Activated T-cell treated with anti-CD3 and anti-CD28 coated beads, Interleukin-2, amount 50 U/mL, for 1 hour (primary cell): Measurements from ENCODE around the gene NEURL2.
"Not testable (repeated sequence)": the region's sequence is repeated elsewhere in the genome, so short reads cannot be mapped to it uniquely, and the experiment has no call there.

Source experiments
- DNase-seq: peaks from one replicate; pipeline ENCODE4 v3.0.0-alpha.2; 2020

The NEURL2 gene

DNA sequence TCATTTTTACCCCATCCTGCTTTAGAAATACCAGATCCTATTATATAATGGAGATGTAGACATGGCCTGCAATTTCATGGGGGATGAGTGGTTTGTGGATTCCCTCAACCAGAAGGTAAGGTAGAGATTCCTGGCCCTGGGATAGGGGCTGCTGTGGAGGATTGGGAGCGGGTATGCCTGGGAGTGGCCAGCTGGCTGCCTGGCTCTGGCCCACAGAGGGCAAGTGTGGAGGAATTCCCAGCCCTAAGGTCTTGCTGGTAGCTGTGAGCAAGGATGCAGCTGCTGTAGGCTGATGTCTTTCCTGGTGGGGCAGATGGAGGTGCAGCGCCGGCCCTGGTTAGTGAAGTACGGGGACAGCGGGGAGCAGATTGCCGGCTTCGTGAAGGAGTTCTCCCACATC lies 6.7 kb upstream of the NEURL2 start:
- DNase-seq: no peak

DNA sequence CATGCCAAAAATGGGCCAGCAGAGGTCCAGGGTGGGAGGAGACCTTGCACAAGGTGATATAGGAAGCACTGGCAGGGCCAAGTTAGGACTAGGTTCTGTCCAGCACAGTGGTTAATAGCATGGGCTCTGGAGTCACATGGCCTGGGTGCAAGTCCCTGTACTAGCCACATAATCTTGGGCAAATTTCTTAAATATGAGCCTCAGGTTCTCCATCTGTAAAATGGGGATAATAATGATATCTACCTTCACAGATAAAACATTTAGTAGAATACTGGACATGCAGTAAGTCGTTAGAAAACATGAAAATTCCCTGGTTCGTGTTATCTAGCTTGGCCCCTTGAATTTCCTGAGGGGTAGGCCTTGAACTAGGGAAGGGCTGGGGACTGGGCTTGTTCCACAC lies 6.3 kb upstream of the NEURL2 start:
- no peak for DNase-seq

DNA sequence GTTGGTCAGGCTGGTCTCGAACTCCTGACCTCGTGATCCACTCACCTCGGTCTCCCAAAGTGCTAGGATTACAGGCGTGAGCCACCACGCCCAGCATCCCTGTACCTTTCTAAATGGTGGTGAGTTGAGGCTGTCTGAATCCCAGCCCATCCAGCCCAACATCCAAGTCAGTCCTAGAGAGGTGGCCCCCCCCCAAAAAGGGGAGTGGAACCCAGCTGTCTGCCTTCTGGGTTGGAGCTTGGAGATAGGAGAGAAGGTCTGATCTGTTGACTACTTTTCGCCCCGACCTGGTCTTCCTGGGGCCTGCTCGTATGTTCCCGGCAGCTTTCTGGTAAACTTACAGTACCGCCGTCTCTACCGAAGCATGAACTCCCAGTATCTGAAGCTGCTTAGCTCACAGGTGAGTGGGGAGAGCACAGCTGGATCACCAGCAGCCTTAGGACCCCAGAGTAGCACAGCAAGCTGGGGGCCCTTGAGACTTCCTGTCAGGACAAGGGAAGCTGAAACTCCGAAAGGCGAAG lies 5.7 kb upstream of the NEURL2 start:
- DNase-seq: no peak

DNA sequence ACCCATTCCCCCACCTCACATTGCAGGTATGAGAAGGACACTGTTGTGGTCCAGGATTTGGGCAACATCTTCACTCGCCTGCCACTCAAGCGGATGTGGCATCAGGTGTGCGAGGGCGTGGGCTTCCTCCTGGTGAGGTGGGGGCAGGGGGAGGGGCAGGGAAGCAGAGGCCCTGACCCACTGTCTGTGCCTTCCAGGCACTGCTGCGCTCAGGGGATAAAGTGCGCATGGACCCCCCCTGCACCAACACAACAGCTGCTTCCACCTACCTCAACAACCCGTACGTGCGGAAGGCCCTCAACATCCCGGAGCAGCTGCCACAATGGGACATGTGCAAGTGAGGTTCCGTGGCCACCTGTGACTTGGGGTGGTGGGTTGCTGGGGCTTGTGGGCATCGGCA lies 3.8 kb upstream of the NEURL2 start:
- no peak for DNase-seq

DNA sequence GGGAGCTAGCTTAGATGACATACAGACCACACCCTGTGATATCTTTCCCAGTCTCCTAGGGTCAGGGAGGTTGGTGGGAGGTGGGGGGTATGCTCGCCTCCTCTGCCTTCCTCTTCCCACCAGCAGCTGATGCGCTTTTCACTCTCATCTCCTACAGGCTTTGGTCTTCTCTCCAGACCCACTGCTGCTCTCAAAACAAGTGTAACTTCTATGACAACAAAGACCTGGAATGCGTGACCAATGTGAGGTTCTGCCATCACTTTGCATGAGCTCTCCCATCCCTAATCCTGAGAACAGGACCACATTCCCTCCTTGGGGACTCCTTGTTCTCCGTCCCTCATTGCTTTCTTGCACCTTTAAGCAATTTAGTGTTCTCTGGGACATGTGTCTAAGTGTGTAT lies 2.8 kb upstream of the NEURL2 start:
- no peak for DNase-seq

DNA sequence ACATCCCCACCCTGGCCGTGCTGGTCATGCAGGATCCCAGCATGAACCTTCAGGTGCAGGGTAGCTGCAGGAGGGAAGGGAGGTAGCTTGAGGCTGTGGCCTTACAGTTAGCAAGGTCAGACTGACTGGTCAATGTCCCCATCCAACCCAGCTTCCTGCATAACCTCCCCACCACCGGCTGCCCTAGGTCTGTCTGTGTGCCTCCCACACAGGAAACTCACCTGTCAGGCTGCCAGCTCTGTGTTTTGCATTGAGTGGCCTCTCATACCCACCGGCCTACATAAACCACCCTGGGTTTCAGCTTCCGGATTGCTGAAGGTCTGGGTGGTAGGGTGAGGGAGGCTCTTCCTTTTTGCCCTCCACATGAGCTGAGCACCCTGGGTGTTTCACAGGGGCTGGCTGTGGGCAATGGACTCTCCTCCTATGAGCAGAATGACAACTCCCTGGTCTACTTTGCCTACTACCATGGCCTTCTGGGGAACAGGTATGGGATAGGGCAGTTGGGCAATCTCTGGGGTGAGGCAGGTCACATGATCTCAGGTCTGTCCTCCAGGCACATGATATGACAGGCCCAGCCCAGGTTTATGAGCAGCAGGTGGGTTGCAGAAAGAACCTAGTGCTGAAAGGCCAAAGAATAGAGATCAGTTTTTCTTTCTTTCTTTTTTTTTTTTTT lies 2.0 kb upstream of the NEURL2 start:
- DNase-seq: no peak

DNA sequence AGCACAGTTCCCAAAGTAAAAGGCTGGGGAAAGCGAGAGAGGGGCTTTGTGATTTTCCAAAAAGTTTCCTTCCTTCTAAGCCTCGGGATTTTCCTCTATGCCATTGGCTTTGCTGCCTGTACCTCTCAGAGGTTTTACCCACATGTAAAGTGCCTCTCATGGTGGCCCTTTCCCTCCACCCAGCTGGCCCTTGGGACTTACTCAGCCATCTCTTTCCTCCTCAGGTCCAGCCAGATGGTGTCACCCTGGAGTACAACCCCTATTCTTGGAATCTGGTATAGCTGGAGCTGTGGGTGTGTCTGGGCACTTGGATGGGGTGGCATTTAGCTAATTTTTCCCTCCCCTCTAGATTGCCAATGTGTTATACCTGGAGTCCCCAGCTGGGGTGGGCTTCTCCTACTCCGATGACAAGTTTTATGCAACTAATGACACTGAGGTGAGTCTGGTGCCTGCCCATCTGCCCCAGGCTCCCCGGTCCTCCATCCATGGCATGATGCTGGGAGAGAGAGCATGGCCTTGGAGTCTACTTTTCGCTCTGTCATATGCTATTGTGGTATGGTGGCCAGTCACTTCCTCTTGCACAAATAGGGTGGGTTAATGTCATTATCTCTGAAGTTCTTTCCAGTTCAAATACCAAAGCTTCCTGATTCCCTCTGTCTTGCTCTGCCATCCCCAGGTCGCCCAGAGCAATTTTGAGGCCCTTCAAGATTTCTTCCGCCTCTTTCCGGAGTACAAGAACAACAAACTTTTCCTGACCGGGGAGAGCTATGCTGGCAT lies 1.2 kb upstream of the NEURL2 start:
- no peak for DNase-seq

DNA sequence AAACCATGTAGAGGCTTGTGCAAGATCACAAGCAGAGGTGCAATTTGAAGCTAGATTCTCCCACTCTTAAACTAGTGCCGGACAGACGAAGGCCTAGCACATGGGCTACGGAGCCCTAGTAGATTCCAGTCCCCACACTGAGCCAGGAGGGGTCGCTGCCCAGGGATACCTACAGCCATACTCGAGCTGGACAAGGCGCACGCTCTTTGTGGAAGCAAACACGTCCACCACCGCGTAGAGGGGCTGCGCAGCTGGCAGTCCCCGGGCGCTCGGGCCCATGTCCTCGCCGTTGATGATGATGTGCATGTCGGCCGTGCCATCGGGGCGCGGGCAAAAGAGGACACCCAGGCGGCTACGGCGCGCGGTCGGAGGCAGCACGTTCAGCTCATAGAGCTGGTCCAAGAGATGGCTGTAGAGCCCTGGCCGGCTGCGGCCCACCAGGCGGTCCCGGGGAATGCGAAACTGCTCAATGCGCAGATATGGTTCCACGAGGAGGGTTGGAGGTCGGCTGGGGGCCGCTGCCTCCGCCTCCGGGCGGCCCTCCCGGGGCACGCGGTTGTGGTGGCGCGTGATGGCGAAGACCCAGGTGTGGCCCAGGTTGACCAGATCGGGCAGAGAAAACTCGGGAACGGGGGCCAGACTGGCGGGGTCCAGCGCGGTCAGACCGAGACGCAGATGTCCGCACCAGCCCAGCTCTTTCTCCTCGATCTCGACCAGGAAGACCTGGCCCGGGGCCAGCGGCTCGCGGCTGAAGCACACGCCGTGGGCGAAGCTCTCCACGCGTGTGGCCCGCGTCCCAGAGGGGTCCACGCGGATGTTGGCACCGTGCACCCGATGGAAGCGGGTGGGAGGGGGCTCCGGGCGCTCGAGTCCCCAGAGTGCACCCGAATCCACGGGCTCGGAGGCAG lies 677 bp downstream of the NEURL2 start:
- peak; percentile 56 for DNase-seq

DNA sequence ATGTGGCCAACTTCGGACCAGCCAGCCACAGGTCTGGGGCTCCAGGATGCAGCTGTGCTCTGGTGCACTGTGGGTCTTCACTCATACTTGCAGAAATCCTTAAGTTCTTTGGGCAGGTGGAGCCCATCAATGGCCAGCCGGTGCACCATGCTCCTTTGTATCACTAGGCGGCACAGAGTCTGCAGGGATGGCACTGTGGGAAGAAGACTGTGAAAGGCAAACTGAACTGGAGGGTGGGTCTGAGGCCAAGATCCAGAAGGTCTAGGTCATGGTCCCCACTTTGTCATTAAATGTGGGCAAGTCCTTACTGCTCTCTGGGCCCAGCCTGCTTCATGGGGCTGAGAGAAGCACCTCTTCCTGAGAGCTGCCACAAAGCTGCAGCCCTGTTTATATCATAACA lies 2.3 kb downstream of the NEURL2 start:
- DNase-seq: no peak

DNA sequence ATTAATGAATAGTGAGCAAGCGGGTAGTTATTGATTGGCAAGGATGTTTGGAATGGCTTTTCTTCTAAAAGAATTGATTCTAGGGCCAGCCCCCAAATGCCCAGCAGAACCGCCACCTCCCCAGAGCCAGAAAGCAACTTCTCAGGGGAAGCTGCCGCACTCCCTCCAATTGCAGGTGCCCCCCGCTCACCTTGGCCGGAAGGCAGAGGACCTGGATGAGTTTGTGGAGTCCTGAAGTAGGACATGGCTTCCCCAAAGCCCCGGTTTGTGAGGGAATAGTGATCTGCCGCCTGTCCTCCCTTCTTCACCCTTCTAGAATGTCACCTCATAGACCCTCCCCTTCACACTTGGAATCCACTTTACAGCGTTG lies 3.7 kb downstream of the NEURL2 start, which contains the start of gene SPATA25:
TSS of gene SPATA25 (minus strand) at position 277 of the 370 bp plus-strand sequence. CDS start at position 245, 32 bp downstream.
- no peak for DNase-seq

DNA sequence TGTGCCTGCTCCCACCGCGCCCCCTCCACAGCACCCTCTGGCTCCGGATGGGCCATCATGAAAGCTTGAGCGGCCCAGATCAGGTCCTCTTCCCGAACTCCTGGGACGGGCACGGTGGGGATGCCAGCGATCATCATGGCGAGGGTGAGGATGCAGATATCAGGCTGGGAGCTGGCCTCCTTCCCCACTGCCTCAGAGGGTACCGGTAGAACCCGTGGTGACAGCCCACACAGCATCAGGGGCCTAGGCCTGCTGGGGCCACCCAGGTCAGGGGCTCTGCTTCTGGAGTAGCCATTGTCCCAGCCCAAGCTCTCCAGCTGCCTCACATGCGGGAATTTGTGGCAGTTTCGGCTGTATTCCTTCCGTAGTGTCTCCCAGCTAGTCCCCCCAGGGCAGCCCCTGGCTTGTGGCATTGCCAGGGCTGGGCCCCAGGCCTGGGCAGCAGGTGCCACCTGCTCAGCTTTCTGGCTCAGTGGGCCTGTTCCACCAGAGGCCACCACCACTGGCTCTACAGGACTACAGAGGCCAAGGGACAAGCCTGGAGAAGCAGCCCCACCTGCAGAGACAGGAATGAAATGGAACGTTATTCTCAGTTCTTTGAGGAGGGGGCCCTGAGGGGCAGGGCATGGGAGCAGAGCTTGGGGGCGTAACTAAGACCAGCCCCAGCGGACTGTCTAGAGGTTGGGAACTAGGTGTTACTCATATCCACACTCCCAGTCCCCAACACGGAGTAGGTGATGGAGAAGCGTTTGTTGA lies 4.2 kb downstream of the NEURL2 start:
- DNase-seq: no peak

DNA sequence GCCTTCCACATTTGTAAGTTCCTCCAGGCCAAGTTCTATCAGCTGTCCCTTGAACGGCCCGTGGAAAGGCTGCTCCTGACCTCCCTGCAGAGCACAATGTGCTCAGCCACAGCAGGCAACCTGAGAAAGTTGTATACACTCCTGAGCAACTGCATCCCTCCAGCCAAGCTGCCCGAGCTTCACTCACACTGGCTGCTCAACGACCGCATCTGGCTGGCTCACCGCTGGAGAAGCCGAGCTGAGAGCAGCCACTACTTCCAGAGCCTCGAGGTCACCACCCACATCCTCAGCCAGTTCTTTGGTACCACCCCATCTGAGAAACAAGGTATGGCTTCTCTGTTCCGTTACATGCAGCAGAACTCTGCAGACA lies 7.9 kb downstream of the NEURL2 start:
- no peak for DNase-seq

DNA sequence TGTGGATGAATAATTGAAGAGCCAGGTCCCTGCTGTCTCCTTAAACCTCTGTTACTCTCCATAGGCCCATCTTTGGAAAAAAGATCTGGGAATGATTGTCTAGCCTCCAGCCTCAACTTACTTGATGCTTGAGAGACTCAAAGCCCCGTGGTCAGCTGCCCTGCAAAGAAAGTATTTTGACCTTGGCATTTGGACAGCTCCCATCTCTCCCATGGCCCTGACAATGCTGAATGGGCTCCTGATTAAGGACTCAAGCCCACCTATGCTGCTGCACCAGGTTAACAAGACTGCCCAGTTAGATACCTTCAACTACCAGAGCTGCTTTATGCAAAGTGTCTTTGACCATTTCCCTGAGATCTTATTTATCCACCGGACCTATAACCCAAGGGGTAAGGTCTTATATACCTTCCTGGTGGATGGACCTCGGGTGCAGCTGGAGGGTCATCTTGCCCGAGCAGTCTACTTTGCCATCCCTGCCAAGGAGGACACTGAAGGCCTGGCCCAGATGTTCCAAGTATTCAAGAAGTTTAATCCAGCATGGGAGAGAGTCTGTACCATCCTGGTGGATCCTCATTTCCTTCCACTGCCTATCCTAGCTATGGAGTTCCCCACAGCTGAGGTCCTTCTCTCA lies 8.4 kb downstream of the NEURL2 start:
- DNase-seq: no peak

DNA sequence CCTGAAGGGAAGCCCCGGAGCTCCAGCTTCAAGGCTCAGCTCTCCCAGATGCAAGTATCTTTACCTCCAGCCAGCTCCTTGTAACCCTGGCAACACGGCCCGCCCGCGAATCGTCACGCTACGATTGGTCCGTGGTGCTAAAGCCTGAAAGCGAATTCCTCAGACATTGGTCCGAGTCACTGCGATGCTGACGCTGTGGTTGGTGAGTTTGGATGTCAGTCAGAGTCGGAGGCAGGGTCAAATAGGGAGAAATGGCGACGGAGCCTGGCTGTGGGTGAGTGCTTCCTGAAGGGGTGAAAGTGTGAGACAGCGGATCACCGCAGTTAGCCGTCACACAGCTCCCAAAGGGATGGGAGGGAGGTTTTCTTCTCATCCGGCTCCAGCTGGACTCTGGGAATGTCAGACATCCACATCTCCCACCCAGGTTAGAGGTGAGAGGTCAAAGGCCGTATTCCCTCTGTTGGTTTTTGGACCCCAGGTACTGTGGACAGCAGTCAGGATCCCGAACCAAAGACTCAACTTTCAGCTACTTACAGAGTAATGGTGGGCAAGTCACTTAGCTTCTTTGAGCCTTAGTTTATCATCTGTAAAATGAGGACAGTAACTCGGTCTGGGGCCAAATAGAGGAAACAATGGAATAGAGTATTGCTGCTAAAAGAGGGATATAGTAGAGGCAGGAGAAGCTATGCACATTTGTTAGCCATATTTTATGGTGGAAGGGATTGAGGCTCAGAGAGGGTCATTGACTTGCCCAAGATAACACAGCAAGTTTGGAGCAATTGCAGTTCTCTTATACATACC lies 9.8 kb downstream of the NEURL2 start, which contains the start of gene ZSWIM1:
TSS of gene ZSWIM1 (plus strand) at position 240 of the 801 bp plus-strand sequence. CDS start 1,366 bp downstream, outside the sequence.
- peak; percentile 97 for DNase-seq

DNA sequence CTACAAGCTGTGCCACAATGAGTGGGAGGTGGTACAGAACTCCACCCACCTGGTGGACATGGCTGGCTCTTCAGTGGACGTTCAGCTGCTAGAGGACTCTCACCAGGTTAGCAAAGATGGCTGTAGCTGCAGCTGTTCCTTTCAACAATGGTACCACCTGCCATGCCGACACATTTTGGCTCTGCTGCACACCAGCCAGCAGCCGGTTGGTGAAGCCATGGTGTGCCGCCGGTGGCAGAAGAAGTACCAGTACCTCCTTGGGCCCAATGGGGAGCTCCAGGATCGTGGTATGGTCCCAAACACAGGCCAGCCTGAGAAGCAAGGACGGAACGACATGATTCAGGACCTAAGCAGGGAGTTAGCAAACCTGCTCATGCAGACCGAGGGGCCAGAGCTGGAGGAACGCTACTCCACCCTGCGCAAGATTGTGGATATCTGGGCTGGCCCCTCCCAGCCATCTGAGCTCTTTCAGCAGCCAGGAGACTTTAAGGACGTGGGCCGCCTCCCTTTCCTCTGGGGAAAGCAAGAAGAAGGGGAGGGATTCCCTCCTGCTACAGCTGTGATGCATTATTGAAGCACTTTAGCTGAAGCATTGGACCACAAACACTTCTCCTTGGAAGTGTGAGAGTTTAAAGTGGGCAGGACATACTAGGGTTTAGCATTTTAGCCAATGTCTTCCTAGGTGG lies 12.8 kb downstream of the NEURL2 start:
- DNase-seq: no peak

DNA sequence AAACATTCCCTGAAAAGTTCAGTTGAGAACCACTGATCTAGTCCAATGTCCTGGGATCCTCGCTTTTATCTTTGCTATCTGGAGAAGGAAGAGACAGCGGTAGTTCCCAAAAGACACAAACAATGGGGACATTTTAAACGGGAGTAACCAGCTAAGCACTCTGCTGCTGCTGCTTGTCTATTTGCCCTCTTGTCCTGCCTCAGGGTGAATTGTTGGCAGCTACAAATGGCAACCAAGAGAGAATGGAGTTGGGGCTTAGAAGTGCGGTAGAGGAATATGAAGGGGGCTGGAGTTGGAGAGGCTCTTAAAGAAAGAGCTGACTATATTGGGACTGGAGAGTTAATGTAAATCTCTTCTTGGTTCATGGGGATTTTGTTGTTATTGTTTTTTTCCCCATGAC lies 16.4 kb downstream of the NEURL2 start:
- no peak for DNase-seq

DNA sequence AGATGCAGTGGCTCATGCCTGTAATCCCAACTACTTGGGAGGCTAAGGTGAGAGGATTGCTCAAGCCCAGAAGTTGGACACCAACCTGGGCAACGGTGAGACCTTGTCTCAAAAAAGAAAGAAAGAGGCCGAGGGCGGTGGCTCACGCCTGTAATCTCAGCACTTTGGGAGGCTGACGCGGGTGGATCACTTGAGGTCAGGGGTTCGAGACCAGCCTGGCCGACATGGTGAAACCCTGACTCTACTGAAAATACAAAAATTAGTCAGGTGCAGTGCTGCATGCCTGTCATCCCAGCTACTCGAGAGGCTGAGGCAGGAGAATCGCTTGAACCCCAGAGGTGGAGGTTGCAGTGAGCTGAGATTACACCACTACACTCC lies 16.9 kb downstream of the NEURL2 start:
- DNase-seq: not testable (repeated sequence)

DNA sequence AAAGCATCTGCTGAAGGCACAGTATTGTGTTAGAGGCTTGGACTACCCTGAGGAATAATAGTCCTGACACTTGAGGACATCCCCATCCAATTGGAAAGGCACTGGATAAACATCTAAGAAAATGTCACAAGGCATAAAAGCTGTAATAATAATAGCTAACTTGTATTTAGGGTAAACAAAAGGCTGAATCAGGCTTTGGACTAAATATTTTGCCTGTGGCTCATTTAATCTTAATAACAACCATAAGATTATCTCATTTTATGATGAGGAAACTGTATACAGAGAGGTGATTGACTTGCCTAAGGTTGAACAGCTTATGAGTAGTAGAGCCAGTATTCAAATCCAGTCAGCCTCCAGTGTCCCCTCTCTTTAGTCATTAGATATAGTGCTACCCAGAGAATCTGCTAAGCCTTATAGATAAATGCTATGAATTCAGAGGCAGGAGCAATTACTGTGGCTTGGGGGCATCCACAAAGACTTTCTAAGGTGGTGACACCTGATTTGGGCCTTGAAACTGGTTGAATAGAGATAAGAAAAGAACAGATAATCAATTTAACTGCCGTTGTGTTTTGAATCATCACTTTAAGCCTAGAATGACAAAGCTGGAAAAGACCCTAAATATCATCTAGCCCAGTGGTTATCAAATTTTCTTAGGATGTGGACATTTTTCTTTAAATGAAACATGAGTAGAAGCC lies 17.5 kb downstream of the NEURL2 start:
- DNase-seq: no peak

DNA sequence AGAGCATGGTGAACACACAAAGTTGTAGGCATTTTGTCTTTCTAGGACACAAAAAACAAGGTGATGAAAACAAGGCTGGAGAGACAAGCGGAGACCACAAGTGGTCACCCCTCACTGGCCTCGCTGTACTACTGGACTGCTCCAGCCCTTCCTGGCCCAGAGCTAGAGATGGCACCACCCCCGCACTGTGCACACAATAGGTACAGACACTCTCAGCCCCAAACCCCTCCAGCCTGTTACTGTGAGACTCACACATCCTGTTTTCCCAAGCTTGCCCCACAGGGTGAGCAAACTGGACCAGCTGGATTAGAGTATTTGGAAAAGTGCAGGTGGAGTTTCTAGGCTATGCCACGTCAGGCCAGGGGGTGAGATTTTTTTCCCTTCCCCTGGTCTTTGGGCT lies 18.4 kb downstream of the NEURL2 start:
- DNase-seq: no peak

DNA sequence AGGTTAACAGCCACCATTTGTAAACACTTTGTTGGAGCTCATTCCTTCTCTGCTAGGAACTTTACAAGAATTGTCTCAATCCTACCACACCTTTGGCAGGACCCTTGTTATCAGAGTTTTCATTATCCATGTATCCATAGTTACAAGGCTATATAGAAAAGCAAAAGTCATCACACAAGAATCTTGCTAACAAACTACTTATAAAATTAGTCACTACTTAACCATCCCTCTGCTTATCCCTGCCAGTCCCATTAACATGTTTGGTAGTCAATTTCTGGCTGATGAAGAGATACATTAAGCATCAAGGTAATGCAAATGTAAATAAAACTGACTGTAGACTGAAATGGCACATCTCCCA lies 23.2 kb downstream of the NEURL2 start:
- no peak for DNase-seq
